ENCODE results near the gene CD46.
A peak's percentile ranks its signal among the peaks of the same experiment; 100 is the strongest.
"Not testable (repeated sequence)": the region's sequence is repeated elsewhere in the genome, so short reads cannot be mapped to it uniquely, and the experiment has no call there.

The CD46 gene

DNA sequence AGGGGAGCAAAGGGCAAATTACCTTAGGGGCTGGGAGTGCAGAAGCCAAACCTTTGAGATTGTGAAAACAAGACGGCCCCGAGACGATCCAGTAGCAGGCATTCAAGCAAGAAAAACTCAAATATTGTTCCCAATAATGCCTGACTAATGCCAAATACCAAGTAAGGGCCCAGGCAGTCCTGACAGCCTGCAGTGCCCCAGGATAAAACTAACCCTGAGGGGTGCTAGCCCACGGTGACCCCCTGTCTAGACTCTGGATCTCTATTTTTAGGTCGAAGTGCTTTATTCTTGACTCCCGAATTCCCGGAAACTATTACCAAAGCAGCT is 428 bp upstream of the CD46 start:
- H3K27me3 ChIP-seq (ENCODE audit: control insufficient read depth in 2 of 2, insufficient read depth in 2 of 2, low read length in 2 of 2); H3K36me3 ChIP-seq (ENCODE audit: control insufficient read depth in 2 of 2, insufficient read depth in 2 of 2, low read length in 2 of 2): not testable (repeated sequence)
- peaks cover 31 to 34% of the 10 kb centered on the region in 2 donors for H3K4me1 ChIP-seq (ENCODE audit: control insufficient read depth in 2 of 2, insufficient read depth in 2 of 2, low read length in 2 of 2)

GRCh38 chr1:207752456-207752998 is 673 bp downstream of the CD46 start:
- Histone ChIP-seq H3K27me3 (ENCODE audit: control insufficient read depth in 2 of 2, insufficient read depth in 2 of 2, low read length in 2 of 2) (no peaks in the 10 kb centered on the region), H3K4me1 (ENCODE audit: control insufficient read depth in 2 of 2, insufficient read depth in 2 of 2, low read length in 2 of 2) (peaks cover 31 to 34% of the 10 kb centered on the region in 2 donors), H3K9ac (ENCODE audit: low read depth in 1 of 2, low read length in 2 of 2) (peak overlapping the region; percentile 91 to 96), H3K27ac (ENCODE audit: low read depth in 2 of 2, low read length in 2 of 2) (peak overlapping the region; percentile 93 to 98), H3K4me3 (ENCODE audit: low read length in 2 of 2) (peak overlapping the region; percentile 87 to 93), H3K36me3 (ENCODE audit: control insufficient read depth in 2 of 2, insufficient read depth in 2 of 2, low read length in 2 of 2) (peaks cover 0 to 7% of the 10 kb centered on the region in 2 donors), H3K9me3 (ENCODE audit: control insufficient read depth in 2 of 2, low read length in 2 of 2) (no peaks in the 10 kb centered on the region)

More for the DNA sequence above, 428 bp upstream of the CD46 start:
- Histone ChIP-seq H3K4me3 (ENCODE audit: low read length in 2 of 2) (peak overlapping the region; percentile 87 to 93), H3K9ac (ENCODE audit: low read depth in 1 of 2, low read length in 2 of 2) (peak overlapping the region; percentile 78 to 91), H3K27ac (ENCODE audit: low read depth in 2 of 2, low read length in 2 of 2) (peak overlapping the region; percentile 93 to 98)
- H3K9me3 ChIP-seq (ENCODE audit: control insufficient read depth in 2 of 2, low read length in 2 of 2): not testable (repeated sequence)

GRCh38 chr1:207753611-207754010 is 1.8 kb downstream of the CD46 start:
- Histone ChIP-seq H3K27me3 (ENCODE audit: control insufficient read depth in 2 of 2, insufficient read depth in 2 of 2, low read length in 2 of 2) (no peaks in the 10 kb centered on the region), H3K4me1 (ENCODE audit: control insufficient read depth in 2 of 2, insufficient read depth in 2 of 2, low read length in 2 of 2) (peaks cover 28 to 31% of the 10 kb centered on the region in 2 donors), H3K27ac (ENCODE audit: low read depth in 2 of 2, low read length in 2 of 2) (no peak overlapping the region), H3K4me3 (ENCODE audit: low read length in 2 of 2) (peak overlapping the region; percentile 27 to 93), H3K9me3 (ENCODE audit: control insufficient read depth in 2 of 2, low read length in 2 of 2) (no peaks in the 10 kb centered on the region), H3K36me3 (ENCODE audit: control insufficient read depth in 2 of 2, insufficient read depth in 2 of 2, low read length in 2 of 2) (peaks cover 9 to 16% of the 10 kb centered on the region in 2 donors), H3K9ac (ENCODE audit: low read depth in 1 of 2, low read length in 2 of 2) (peak overlapping the region; percentile 34 to 91)

GRCh38 chr1:207754011-207754410 is 2.2 kb downstream of the CD46 start:
- Histone ChIP-seq H3K27me3 (ENCODE audit: control insufficient read depth in 2 of 2, insufficient read depth in 2 of 2, low read length in 2 of 2) (no peaks in the 10 kb centered on the region), H3K4me1 (ENCODE audit: control insufficient read depth in 2 of 2, insufficient read depth in 2 of 2, low read length in 2 of 2) (peaks cover 24 to 31% of the 10 kb centered on the region in 2 donors), H3K4me3 (ENCODE audit: low read length in 2 of 2) (peak overlapping the region; percentile 27 to 93), H3K9ac (ENCODE audit: low read depth in 1 of 2, low read length in 2 of 2) (peak overlapping the region in 1 of 2 donors; percentile 9), H3K36me3 (ENCODE audit: control insufficient read depth in 2 of 2, insufficient read depth in 2 of 2, low read length in 2 of 2) (peaks cover 10 to 20% of the 10 kb centered on the region in 2 donors), H3K27ac (ENCODE audit: low read depth in 2 of 2, low read length in 2 of 2) (no peak overlapping the region), H3K9me3 (ENCODE audit: control insufficient read depth in 2 of 2, low read length in 2 of 2) (no peaks in the 10 kb centered on the region)

- no peak overlapping the region for H3K9ac ChIP-seq (ENCODE audit: low read depth in 1 of 2, low read length in 2 of 2)
These were observed 3.3 kb downstream of the CD46 start for GRCh38 chr1:207754974-207755700.

GRCh38 chr1:207755846-207756693 is 4.2 kb downstream of the CD46 start:
- no peak overlapping the region for H3K9ac ChIP-seq (ENCODE audit: low read depth in 1 of 2, low read length in 2 of 2)
- H3K4me3 ChIP-seq (ENCODE audit: low read length in 2 of 2): no peak overlapping the region
- peaks cover 24 to 39% of the 10 kb centered on the region in 2 donors for H3K36me3 ChIP-seq (ENCODE audit: control insufficient read depth in 2 of 2, insufficient read depth in 2 of 2, low read length in 2 of 2)
- no peaks in the 10 kb centered on the region for H3K27me3 ChIP-seq (ENCODE audit: control insufficient read depth in 2 of 2, insufficient read depth in 2 of 2, low read length in 2 of 2)
- H3K4me1 ChIP-seq (ENCODE audit: control insufficient read depth in 2 of 2, insufficient read depth in 2 of 2, low read length in 2 of 2): peaks cover 15 to 27% of the 10 kb centered on the region in 2 donors
- H3K9me3 ChIP-seq (ENCODE audit: control insufficient read depth in 2 of 2, low read length in 2 of 2): no peaks in the 10 kb centered on the region
- peak overlapping the region in 1 of 2 donors; percentile 21 for H3K27ac ChIP-seq (ENCODE audit: low read depth in 2 of 2, low read length in 2 of 2)

More at GRCh38 chr1:207754974-207755700, 3.3 kb downstream of the CD46 start:
- no peaks in the 10 kb centered on the region for H3K27me3 ChIP-seq (ENCODE audit: control insufficient read depth in 2 of 2, insufficient read depth in 2 of 2, low read length in 2 of 2)
- H3K9me3 ChIP-seq (ENCODE audit: control insufficient read depth in 2 of 2, low read length in 2 of 2): no peaks in the 10 kb centered on the region
- H3K27ac ChIP-seq (ENCODE audit: low read depth in 2 of 2, low read length in 2 of 2): peak overlapping the region in 1 of 2 donors; percentile 21
- H3K36me3 ChIP-seq (ENCODE audit: control insufficient read depth in 2 of 2, insufficient read depth in 2 of 2, low read length in 2 of 2): peaks cover 18 to 32% of the 10 kb centered on the region in 2 donors
- peaks cover 21 to 30% of the 10 kb centered on the region in 2 donors for H3K4me1 ChIP-seq (ENCODE audit: control insufficient read depth in 2 of 2, insufficient read depth in 2 of 2, low read length in 2 of 2)
- no peak overlapping the region for H3K4me3 ChIP-seq (ENCODE audit: low read length in 2 of 2)

GRCh38 chr1:207762622-207763021 is 10.8 kb downstream of the CD46 start:
- H3K9me3 ChIP-seq (ENCODE audit: control insufficient read depth in 2 of 2, low read length in 2 of 2): no peaks in the 10 kb centered on the region
- H3K27ac ChIP-seq (ENCODE audit: low read depth in 2 of 2, low read length in 2 of 2): no peak overlapping the region
- peaks cover 67 to 79% of the 10 kb centered on the region in 2 donors for H3K36me3 ChIP-seq (ENCODE audit: control insufficient read depth in 2 of 2, insufficient read depth in 2 of 2, low read length in 2 of 2)
- H3K4me1 ChIP-seq (ENCODE audit: control insufficient read depth in 2 of 2, insufficient read depth in 2 of 2, low read length in 2 of 2): no peaks in the 10 kb centered on the region
- H3K9ac ChIP-seq (ENCODE audit: low read depth in 1 of 2, low read length in 2 of 2): no peak overlapping the region
- H3K4me3 ChIP-seq (ENCODE audit: low read length in 2 of 2): no peak overlapping the region
- H3K27me3 ChIP-seq (ENCODE audit: control insufficient read depth in 2 of 2, insufficient read depth in 2 of 2, low read length in 2 of 2): no peaks in the 10 kb centered on the region

GRCh38 chr1:207763091-207763490 is 11.2 kb downstream of the CD46 start:
- no peaks in the 10 kb centered on the region for H3K4me1 ChIP-seq (ENCODE audit: control insufficient read depth in 2 of 2, insufficient read depth in 2 of 2, low read length in 2 of 2)
- H3K36me3 ChIP-seq (ENCODE audit: control insufficient read depth in 2 of 2, insufficient read depth in 2 of 2, low read length in 2 of 2): peaks cover 64 to 75% of the 10 kb centered on the region in 2 donors
- H3K4me3 ChIP-seq (ENCODE audit: low read length in 2 of 2): no peak overlapping the region
- H3K9me3 ChIP-seq (ENCODE audit: control insufficient read depth in 2 of 2, low read length in 2 of 2): no peaks in the 10 kb centered on the region
- H3K9ac ChIP-seq (ENCODE audit: low read depth in 1 of 2, low read length in 2 of 2): no peak overlapping the region
- no peaks in the 10 kb centered on the region for H3K27me3 ChIP-seq (ENCODE audit: control insufficient read depth in 2 of 2, insufficient read depth in 2 of 2, low read length in 2 of 2)
- H3K27ac ChIP-seq (ENCODE audit: low read depth in 2 of 2, low read length in 2 of 2): no peak overlapping the region

DNA sequence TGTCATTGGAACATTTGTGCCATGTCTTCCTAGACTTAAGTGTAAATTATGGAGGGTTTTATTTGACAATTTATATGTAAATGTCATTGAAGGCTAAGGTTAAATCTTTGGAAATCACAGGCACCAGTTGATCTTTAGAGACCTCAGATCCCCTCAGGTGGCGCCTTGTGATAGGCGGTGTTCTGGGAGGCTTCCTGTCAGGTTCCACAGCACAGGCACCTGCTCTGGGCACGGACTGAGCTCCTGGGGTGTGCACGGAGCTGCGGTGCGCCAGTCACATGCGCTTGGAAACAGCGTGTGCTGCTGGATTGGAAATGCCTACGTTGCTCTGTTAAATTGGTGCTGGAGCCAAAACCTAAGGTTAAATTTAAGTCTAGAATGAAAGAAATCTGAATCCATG is 12.1 kb downstream of the CD46 start:
- Histone ChIP-seq H3K4me1 (ENCODE audit: control insufficient read depth in 2 of 2, insufficient read depth in 2 of 2, low read length in 2 of 2) (no peaks in the 10 kb centered on the region), H3K27me3 (ENCODE audit: control insufficient read depth in 2 of 2, insufficient read depth in 2 of 2, low read length in 2 of 2) (no peaks in the 10 kb centered on the region), H3K36me3 (ENCODE audit: control insufficient read depth in 2 of 2, insufficient read depth in 2 of 2, low read length in 2 of 2) (peaks cover 61 to 66% of the 10 kb centered on the region in 2 donors), H3K9ac (ENCODE audit: low read depth in 1 of 2, low read length in 2 of 2) (no peak overlapping the region), H3K9me3 (ENCODE audit: control insufficient read depth in 2 of 2, low read length in 2 of 2) (no peaks in the 10 kb centered on the region), H3K4me3 (ENCODE audit: low read length in 2 of 2) (no peak overlapping the region), H3K27ac (ENCODE audit: low read depth in 2 of 2, low read length in 2 of 2) (no peak overlapping the region)

DNA sequence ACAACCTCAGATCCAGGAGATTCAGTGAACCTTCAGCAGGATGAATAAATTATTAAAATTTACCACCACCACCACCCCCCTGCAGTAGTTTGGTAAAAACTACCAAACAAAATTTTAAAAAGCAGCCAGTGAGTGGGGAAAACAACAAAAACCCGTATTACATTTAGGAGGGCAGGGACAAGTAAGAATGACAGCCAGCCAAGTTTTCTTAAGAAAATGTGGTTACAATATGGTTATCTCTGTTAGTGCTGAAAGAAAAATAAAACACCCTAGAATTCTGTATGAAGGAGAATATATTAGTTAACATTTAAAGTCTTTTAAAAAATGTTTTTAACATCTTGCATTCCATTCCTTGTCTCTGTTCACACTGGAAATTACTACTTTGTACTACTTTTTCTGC is 14.7 kb downstream of the CD46 start:
- H3K36me3 ChIP-seq (ENCODE audit: control insufficient read depth in 2 of 2, insufficient read depth in 2 of 2, low read length in 2 of 2): peaks cover 48 to 51% of the 10 kb centered on the region in 2 donors

More for the DNA sequence above, 14.7 kb downstream of the CD46 start:
- Histone ChIP-seq H3K4me1 (ENCODE audit: control insufficient read depth in 2 of 2, insufficient read depth in 2 of 2, low read length in 2 of 2) (no peaks in the 10 kb centered on the region), H3K9me3 (ENCODE audit: control insufficient read depth in 2 of 2, low read length in 2 of 2) (no peaks in the 10 kb centered on the region), H3K9ac (ENCODE audit: low read depth in 1 of 2, low read length in 2 of 2) (no peak overlapping the region), H3K4me3 (ENCODE audit: low read length in 2 of 2) (no peak overlapping the region), H3K27ac (ENCODE audit: low read depth in 2 of 2, low read length in 2 of 2) (no peak overlapping the region), H3K27me3 (ENCODE audit: control insufficient read depth in 2 of 2, insufficient read depth in 2 of 2, low read length in 2 of 2) (no peaks in the 10 kb centered on the region)
